ENCODE measurements around the gene TACC3. TPM values are rescaled to one million over a fixed set of nuclear protein-coding genes. Genes with fewer than 3 reads are reported as not detected.

The TACC3 gene
- total RNA-seq, 1 experiment from 2014 or later = 207 TPM

GRCh38 chr4:1752284-1753041 is 31.1 kb downstream of the TACC3 start:
- H3K36me3 Mint-ChIP-seq = no peaks in the 10 kb centered on the region
- H3K4me1 Mint-ChIP-seq = no peaks in the 10 kb centered on the region
- TF ChIP-seq ZNF121 (CRISPR knock-in tag; IDR thresholded peaks at IDR 0.05) (no peak), ZNF317 (CRISPR knock-in tag; IDR thresholded peaks at IDR 0.05; ENCODE audit: borderline replicate concordance, low read depth) (no peak), NR1H2 (CRISPR knock-in tag; IDR thresholded peaks at IDR 0.05) (no peak), PRDM15 (CRISPR knock-in tag; IDR thresholded peaks at IDR 0.05) (no peak), GRHL2 (CRISPR knock-in tag; IDR thresholded peaks at IDR 0.05; ENCODE audit: insufficient replicate concordance, severe bottlenecking) (no peak), TEAD1 (CRISPR knock-in tag; IDR thresholded peaks at IDR 0.05) (no peak), HMGA2 (CRISPR knock-in tag; IDR thresholded peaks at IDR 0.05) (no peak), OVOL2 (CRISPR knock-in tag; IDR thresholded peaks at IDR 0.05; ENCODE audit: borderline replicate concordance) (no peak), ZNF138 (CRISPR knock-in tag; conservative IDR thresholded peaks at IDR 0.05) (no peak), JUN (CRISPR knock-in tag; IDR thresholded peaks at IDR 0.05) (no peak), FOXP1 (CRISPR knock-in tag; IDR thresholded peaks at IDR 0.05; ENCODE audit: borderline replicate concordance) (no peak), STAT6 (CRISPR knock-in tag; conservative IDR thresholded peaks at IDR 0.05; ENCODE audit: low read depth) (no peak), ZNF263 (CRISPR knock-in tag; IDR thresholded peaks at IDR 0.05; ENCODE audit: low read depth) (no peak), USF2 (CRISPR knock-in tag; IDR thresholded peaks at IDR 0.05) (no peak), AFF4 (CRISPR knock-in tag; IDR thresholded peaks at IDR 0.05; ENCODE audit: borderline replicate concordance) (no peak), TCF7 (CRISPR knock-in tag; IDR thresholded peaks at IDR 0.05; ENCODE audit: low read depth) (no peak), NR3C1 (CRISPR knock-in tag; conservative IDR thresholded peaks at IDR 0.05; ENCODE audit: low read depth) (no peak)
- TF ChIP-seq, protein P1, sequence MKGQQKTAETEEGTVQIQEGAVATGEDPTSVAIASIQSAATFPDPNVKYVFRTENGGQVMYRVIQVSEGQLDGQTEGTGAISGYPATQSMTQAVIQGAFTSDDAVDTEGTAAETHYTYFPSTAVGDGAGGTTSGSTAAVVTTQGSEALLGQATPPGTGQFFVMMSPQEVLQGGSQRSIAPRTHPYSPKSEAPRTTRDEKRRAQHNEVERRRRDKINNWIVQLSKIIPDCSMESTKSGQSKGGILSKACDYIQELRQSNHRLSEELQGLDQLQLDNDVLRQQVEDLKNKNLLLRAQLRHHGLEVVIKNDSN (CRISPR knock-in tag; IDR thresholded peaks at IDR 0.05) = no peak
- no peak overlapping the region for H3K27ac Mint-ChIP-seq
- POLR2A ChIA-PET = interaction anchor here (0.9 to 1.3 kb wide), 4 partner anchors 10 to 57 kb away, joined by 3 to 4 read pairs (median 3); no protein-coding TSS in a partner anchor
- no peaks in the 10 kb centered on the region for H3K9me3 Mint-ChIP-seq
- CTCF ChIA-PET = interaction anchor here (0.7 to 2.7 kb wide), 12 partner anchors 13 to 158 kb away, joined by 3 to 30 read pairs (median 6); partner anchors contain the start of gene FGFR3
- DNase-seq (ENCODE audit: low spot score) = no peak
- no peak overlapping the region for H3K4me3 Mint-ChIP-seq
- H3K27me3 Mint-ChIP-seq (ENCODE audit: low read depth) = peaks cover 2% of the 10 kb centered on the region; the same call in 1 of the 2 replicates
- ATAC-seq = peak; percentile 25

Data from WTC11 (cell line).